NCI-H1417 treated with DMSO at 0.1 percent for 48 hours (cell line): ENCODE measurements around the gene CYGB.

Experiments
- DNase-seq: peaks from one replicate; lab custom pipeline; 2025; lab: John Stamatoyannopoulos, UW

Gene CYGB

DNA sequence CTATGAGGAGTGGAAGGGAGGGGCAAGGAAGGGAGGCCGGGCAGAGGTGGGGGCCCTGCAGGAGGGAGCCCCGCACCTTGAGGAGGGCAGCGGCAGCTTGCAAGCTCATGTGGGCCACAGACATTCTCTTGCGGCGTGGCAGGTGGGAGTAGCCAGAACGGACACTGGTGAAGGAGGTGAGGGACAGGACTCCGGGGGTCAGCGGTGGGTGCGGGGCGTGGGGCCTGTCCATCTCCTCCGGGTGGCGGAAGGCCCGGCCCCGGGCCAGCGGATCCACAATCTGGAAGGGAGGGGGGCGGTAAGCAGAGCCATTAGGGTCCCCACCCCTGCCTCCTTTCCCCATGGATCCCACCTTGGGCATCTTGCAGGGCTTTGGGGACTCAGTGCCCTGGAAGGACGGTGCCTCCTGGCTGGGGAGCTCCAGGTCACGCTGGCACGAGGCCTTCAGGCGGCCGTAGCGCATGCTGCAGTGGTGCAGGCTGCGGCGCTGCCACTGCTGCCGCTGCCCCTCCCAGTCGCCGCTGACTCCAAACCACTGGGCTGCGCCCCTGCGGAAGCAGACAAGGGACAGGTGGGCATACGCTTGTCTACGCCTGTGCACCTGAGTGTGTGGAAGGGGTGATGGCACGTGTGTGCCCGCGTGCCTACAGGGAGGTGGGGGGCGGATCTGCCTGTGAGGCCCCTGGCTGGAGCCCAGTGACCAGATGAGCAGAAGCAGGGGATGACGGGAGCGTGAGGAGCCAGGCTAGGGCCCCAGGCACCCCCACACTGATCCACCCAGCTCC is 58.6 kb downstream of the CYGB start:
- DNase-seq, result no peak

DNA sequence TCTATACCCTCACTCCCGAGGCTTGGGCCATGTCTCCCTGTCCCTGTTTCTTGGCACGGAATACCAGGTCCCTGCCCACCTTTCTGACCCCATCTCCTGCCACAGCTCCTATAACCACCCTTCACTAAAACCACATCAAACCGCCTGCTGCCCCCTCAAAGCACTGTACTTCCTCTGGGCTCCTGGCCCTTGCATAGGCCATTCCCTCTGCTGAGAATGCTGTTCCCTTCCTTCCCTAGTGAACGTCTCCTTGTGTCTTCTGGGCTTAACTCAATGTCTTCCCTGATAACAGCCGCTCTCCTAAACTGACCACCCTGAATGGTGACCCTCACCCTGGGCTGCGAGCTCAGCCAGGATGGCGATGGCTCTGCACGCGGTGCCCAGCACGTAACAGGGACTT is 59.4 kb downstream of the CYGB start:
- no peak for DNase-seq

DNA sequence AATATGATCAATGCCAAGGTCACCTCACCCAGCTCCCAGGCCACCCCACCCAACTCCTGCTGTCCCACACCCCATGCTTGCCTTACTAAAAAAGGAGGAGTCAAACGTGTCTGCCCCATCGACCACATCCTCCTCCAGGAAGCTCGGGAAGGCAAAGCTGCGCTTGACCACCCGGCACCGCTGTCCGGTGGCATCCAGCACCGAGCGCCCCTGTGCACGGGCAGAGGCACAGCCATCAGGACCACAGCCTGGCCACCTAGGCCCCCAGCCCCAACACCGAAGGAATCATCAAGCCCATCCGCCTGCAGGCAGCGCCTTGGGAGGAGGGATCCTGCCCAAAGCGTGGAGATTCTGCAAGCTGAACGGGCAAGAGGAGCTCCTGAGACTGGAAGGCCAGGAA is 59.9 kb downstream of the CYGB start:
- no peak for DNase-seq
